ENCODE results near the gene ZFAND3.

ZFAND3 gene

DNA sequence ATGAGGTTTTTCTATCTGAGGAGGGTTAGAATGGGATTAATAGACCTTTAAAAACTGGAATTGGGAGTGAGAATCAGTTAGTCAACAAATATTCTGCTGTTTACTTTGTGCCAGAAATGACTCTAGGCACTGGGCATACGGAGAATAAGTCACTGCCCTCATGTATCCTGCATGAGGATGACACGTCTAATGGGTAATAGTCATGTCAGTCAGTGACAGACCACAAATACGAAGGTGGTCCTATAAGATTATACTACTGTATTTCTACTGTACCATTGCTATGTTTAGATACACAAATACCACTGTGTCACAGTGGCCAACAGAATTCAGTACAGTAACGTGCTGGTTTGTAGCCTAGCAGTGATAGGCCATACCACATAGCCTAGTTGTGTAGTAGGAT lies 30.7 kb downstream of the ZFAND3 start:
- H3K4me3 ChIP-seq (ENCODE audit: low read length): no peak overlapping the region
- TF ChIP-seq, protein P1, sequence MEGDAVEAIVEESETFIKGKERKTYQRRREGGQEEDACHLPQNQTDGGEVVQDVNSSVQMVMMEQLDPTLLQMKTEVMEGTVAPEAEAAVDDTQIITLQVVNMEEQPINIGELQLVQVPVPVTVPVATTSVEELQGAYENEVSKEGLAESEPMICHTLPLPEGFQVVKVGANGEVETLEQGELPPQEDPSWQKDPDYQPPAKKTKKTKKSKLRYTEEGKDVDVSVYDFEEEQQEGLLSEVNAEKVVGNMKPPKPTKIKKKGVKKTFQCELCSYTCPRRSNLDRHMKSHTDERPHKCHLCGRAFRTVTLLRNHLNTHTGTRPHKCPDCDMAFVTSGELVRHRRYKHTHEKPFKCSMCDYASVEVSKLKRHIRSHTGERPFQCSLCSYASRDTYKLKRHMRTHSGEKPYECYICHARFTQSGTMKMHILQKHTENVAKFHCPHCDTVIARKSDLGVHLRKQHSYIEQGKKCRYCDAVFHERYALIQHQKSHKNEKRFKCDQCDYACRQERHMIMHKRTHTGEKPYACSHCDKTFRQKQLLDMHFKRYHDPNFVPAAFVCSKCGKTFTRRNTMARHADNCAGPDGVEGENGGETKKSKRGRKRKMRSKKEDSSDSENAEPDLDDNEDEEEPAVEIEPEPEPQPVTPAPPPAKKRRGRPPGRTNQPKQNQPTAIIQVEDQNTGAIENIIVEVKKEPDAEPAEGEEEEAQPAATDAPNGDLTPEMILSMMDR (conservative IDR thresholded peaks at IDR 0.05; ENCODE audit: low read length): no peak
- DNase-seq (ENCODE audit: low read depth): no peak

DNA sequence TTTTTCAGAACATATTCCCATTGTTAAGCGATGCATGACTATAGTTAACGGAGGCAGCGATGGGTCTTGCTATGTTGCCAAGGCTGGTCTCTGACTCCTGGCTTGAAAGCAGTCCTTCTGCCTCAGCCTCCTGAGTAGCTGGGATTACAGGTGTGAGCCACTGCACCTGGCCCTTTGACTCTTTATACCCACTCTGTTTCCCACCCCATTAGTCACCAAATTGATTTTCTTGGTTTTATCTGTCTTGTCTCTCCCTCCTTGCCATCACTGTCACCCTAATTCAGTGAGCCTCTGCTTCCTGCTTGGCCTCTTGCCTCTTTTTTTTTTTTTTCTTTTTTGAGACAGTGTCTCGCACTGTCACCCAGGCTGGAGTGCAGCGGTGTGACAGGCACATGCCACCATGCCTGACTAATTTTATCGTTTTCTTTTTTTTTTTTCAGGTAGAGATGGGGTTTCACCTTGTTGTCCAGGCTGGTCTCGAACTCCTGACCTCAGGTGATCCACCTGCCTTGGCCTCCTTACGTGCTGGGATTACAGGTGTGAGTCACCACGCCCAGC lies 31.3 kb downstream of the ZFAND3 start:
- H3K4me3 ChIP-seq (ENCODE audit: low read length): no peak overlapping the region
- no peak for DNase-seq (ENCODE audit: low read depth)
- TF ChIP-seq, protein P1 (conservative IDR thresholded peaks at IDR 0.05; ENCODE audit: low read length): no peak

GRCh38 chr6:37851997-37852524 lies 32.5 kb downstream of the ZFAND3 start:
- no peak for DNase-seq (ENCODE audit: low read depth)
- no peak overlapping the region for H3K4me3 ChIP-seq (ENCODE audit: low read length)
- TF ChIP-seq, protein P1 (conservative IDR thresholded peaks at IDR 0.05; ENCODE audit: low read length): no peak

GRCh38 chr6:37856285-37856684 lies 36.8 kb downstream of the ZFAND3 start:
- no peak for DNase-seq (ENCODE audit: low read depth)
- TF ChIP-seq, protein P1 (conservative IDR thresholded peaks at IDR 0.05; ENCODE audit: low read length): no peak
- no peak overlapping the region for H3K4me3 ChIP-seq (ENCODE audit: low read length)

GRCh38 chr6:37858363-37858762 lies 38.8 kb downstream of the ZFAND3 start:
- TF ChIP-seq, protein P1 (conservative IDR thresholded peaks at IDR 0.05; ENCODE audit: low read length): no peak
- no peak overlapping the region for H3K4me3 ChIP-seq (ENCODE audit: low read length)
- DNase-seq (ENCODE audit: low read depth): no peak

DNA sequence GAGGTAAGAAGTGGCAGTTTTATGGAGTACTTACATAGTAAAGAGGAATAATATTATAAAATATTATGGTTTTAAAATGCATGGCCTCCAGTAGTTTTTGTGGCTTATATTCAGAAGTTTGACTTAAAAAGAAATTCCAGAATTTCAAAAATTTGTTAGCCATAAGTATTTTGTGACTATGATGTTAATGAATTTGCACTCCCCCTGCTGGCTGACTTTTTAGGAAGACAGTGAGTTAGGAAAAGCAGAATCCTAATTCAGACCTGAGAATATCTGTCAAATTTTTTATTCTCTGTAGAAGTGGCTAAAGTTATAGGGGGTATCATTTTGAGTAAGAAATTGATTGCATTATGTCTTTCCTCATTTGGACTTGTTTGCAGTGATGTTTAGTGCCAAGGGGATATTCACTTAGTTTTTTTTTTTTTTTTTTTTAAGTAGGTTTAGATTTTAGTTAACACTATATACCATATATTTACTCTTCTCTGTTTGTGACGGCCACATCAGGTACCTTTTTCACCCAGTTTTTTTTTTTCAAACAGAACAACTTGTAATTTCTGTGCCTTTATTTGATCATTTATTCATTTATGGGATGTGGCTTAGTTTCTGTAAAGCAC lies 40.8 kb downstream of the ZFAND3 start:
- peak; percentile 59 for DNase-seq (ENCODE audit: low read depth)
- H3K4me3 ChIP-seq (ENCODE audit: low read length): no peak overlapping the region
- TF ChIP-seq, protein P1 (conservative IDR thresholded peaks at IDR 0.05; ENCODE audit: low read length): peak; percentile 77

GRCh38 chr6:37861452-37861851 lies 41.9 kb downstream of the ZFAND3 start:
- no peak for DNase-seq (ENCODE audit: low read depth)
- TF ChIP-seq, protein P1 (conservative IDR thresholded peaks at IDR 0.05; ENCODE audit: low read length): no peak
- H3K4me3 ChIP-seq (ENCODE audit: low read length): no peak overlapping the region
